Lower lobe of right lung (tissue), 2 donors: Measurements from ENCODE around the gene FSTL4. TPM values are rescaled to one million over a fixed set of nuclear protein-coding genes. Genes with fewer than 3 reads are reported as not detected.

Experiments
- ATAC-seq, 2 donors: fragments of 200-7000 bp; cut with Tn5 transposase; one replicate each; pipeline ENCODE4 v1.9.1; 2020 to 2022; ENCODE audit warnings: mild to moderate bottlenecking in 2 of 2, moderate library complexity in 2 of 2
- DNase-seq: peaks from one replicate; pipeline ENCODE4 v3.0.0-alpha.2; 2020
- H3K27ac ChIP-seq: fragments of 200-600 bp; one replicate; pipeline ENCODE4 v1.8.0; 2022
- H3K27me3 ChIP-seq: fragments of 200-600 bp; one replicate; pipeline ENCODE4 v1.8.0; 2022; ENCODE audit warnings: low read depth
- H3K36me3 ChIP-seq: fragments of 200-600 bp; one replicate; pipeline ENCODE4 v1.8.0; 2022; ENCODE audit warnings: mild to moderate bottlenecking
- H3K4me1 ChIP-seq: fragments of 200-600 bp; one replicate; pipeline ENCODE4 v1.8.0; 2022
- H3K4me3 ChIP-seq: fragments of 200-600 bp; one replicate; pipeline ENCODE4 v1.8.0; 2022; ENCODE audit warnings: mild to moderate bottlenecking
- H3K9me3 ChIP-seq: fragments of 200-600 bp; one replicate; pipeline ENCODE4 v1.8.0; 2022
- CTCF ChIP-seq: fragments of 200-600 bp; IDR thresholded peaks from one replicate; pipeline ENCODE4 v1.8.0; 2022; ENCODE audit warnings: antibody characterized with exemption, mild to moderate bottlenecking
- intact Hi-C: fragments of 100-400 bp; cut with DNase I; formaldehyde crosslinking; loops from one replicate; pipeline ENCODE4 v1.11.0; 2022
- total RNA-seq: library from RNA; stranded (reverse); fragmentation: NEBNext Ultra II Directional; extraction: Animal tissue kit (Norgen Biotek cat#: 25700); gene quantifications from one replicate; pipeline ENCODE4 v1.2.1, GENCODE V29; 2021
- donor health status: DM: no; HTN: yes; CAD: no; lungs with severe emphysema.

Gene FSTL4
- total RNA-seq, 1 donor from 2014 or later: 1.9 TPM

- DNase-seq (no peak), ATAC-seq (no peak)
- no peak overlapping the region for H3K4me3 ChIP-seq
- H3K4me1 ChIP-seq: no peaks in the 10 kb centered on the region
- H3K9me3 ChIP-seq: no peaks in the 10 kb centered on the region
- no peak overlapping the region for H3K27ac ChIP-seq
- TF ChIP-seq CTCF: no peak
- intact Hi-C loops: no loop called here
- H3K36me3 ChIP-seq: no peaks in the 10 kb centered on the region
- H3K27me3 ChIP-seq: no peaks in the 10 kb centered on the region
Measured at GRCh38 chr5:133393776-133394476, 218.4 kb downstream of the FSTL4 start.

GRCh38 chr5:133392448-133392847 lies 219.9 kb downstream of the FSTL4 start:
- Histone ChIP-seq H3K36me3 (no peaks in the 10 kb centered on the region), H3K4me1 (no peaks in the 10 kb centered on the region)
- no peak for ATAC-seq

GRCh38 chr5:133391354-133392136 lies 220.8 kb downstream of the FSTL4 start:
- H3K27ac ChIP-seq: no peak overlapping the region
- DNase-seq (no peak), ATAC-seq (no peak)
- no peak for TF ChIP-seq CTCF
- no peaks in the 10 kb centered on the region for H3K4me1 ChIP-seq
- H3K36me3 ChIP-seq: no peaks in the 10 kb centered on the region
- H3K9me3 ChIP-seq: no peaks in the 10 kb centered on the region
- H3K27me3 ChIP-seq: no peaks in the 10 kb centered on the region
- intact Hi-C loops: no loop called here
- H3K4me3 ChIP-seq: no peak overlapping the region

More at GRCh38 chr5:133392448-133392847, 219.9 kb downstream of the FSTL4 start:
- intact Hi-C loops: no loop called here
- Histone ChIP-seq H3K27ac (no peak overlapping the region), H3K9me3 (no peaks in the 10 kb centered on the region), H3K27me3 (no peaks in the 10 kb centered on the region), H3K4me3 (no peak overlapping the region)
- DNase-seq: no peak
- no peak for TF ChIP-seq CTCF

- Histone ChIP-seq H3K4me1 (no peaks in the 10 kb centered on the region), H3K36me3 (no peaks in the 10 kb centered on the region), H3K27me3 (no peaks in the 10 kb centered on the region), H3K4me3 (no peak overlapping the region), H3K9me3 (no peaks in the 10 kb centered on the region), H3K27ac (no peak overlapping the region)
- ATAC-seq (no peak), DNase-seq (no peak)
- TF ChIP-seq CTCF: no peak
- intact Hi-C loops: no loop called here
Measured at GRCh38 chr5:133390416-133391353, 221.7 kb downstream of the FSTL4 start.

GRCh38 chr5:133389066-133389590 lies 223.2 kb downstream of the FSTL4 start:
- ATAC-seq: no peak
- Histone ChIP-seq H3K9me3 (no peaks in the 10 kb centered on the region), H3K4me3 (no peak overlapping the region), H3K27me3 (no peaks in the 10 kb centered on the region), H3K36me3 (no peaks in the 10 kb centered on the region), H3K4me1 (no peaks in the 10 kb centered on the region), H3K27ac (no peak overlapping the region)
- TF ChIP-seq CTCF: no peak
- intact Hi-C loops: no loop called here
- DNase-seq: no peak
